GM18526 (cell line): Measurements from ENCODE around the gene LRRC3C.

ENCODE experiments used
- POLR2A ChIP-seq: IDR thresholded peaks from 3 replicates; pipeline ENCODE4 v1.6.1; 2011; ENCODE audit not compliant: insufficient read length; ENCODE audit errors: extremely low read depth

LRRC3C gene

DNA sequence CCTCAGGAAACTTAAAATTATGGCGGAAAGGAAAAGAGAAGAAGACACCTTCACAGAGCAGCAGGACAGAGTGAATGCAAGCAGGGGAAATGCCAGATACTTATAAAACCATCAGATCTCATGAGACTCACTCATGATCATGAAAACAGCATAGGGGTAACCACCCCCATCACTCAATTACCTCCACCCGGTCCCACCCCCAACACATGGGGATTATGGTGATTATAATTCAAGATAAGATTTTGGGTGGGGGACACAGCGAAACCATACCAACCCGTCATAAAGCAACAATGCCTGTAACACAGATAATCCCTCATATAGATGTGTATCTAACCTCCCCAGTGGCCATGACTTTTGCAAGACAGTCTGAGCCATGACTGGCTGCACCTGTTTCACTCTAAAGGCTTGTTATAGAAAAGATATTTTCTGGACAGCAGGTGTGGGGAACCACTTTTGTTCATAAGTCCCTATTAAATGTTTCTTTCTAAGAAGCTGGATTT, 28.2 kb downstream of the LRRC3C start:
- no peak for TF ChIP-seq POLR2A

DNA sequence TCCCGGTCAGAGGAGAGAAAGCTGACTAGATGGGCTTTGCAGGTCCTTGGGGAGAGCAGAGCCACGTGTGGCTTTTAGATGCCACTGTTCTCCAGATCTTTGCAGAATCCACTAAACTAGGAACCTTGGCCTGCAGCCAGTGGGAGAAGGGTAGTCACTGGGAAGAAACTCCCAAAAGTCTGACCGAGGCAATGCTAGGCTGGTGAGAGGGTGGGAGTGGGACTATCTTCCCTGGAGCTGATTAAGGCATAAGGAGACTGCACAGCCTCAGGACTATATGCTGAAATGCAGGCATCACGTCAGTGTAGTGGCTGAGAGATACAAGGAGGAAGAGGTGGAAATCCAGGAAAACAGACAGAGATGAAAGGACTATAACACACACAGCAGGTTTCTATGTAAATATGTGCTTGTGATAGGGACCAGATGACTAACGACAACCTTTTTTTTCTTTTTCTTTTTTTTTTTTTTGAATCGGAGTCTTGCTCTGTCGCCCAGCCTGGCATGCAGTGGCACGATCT, 33.1 kb downstream of the LRRC3C start:
- no peak for TF ChIP-seq POLR2A

DNA sequence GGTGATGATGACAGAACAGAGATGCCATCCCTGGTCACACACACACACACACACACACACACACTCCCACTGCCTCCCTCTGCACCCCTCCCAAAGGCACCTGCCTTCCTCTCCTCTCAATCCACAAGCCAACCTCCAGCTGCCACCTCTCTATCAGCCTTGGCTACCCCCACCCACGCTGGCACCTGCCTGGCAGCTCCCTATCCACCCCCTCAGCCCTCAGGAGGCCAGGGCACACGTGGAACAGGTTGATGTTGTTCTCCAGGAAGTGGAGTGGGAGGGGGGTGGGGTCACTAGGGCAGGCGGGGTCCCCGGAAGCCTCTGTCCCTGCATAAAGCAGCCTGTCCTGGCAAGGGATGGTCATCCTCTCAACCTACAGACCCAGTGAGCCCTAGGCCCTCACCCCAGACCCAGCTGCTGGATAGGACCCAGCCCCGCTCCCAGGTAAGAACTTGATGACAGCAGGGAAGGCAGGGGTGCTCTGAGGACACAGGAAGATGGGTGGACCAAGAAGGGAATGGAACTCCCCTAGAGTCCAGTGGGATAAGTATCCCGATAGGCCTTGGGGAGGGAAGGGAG, 35.2 kb downstream of the LRRC3C start, which contains the start of gene GSDMA:
Gene GSDMA (plus strand): TSS at position 363 of the 579 bp plus-strand sequence. CDS start 2,684 bp downstream, outside the sequence.
- no peak for TF ChIP-seq POLR2A

DNA sequence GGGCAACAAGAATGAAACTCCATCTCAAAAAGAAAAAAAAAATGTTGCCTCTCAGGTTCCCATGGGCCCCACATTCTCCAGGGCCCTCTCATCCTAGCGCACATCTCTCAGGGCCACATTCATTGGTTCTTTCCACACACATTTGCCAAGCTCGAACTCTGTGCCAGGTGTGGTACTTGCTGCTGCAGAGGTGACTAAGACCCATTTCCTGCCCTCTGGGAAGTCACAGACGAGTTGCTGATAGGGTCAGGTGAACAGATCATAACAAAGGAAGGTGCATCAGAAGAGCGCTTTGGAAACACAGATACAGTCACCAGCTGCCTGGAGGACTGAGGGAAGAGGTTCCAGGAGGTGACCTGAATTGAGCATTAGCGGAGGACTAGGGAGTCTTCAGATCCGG, 36.3 kb downstream of the LRRC3C start:
- no peak for TF ChIP-seq POLR2A

DNA sequence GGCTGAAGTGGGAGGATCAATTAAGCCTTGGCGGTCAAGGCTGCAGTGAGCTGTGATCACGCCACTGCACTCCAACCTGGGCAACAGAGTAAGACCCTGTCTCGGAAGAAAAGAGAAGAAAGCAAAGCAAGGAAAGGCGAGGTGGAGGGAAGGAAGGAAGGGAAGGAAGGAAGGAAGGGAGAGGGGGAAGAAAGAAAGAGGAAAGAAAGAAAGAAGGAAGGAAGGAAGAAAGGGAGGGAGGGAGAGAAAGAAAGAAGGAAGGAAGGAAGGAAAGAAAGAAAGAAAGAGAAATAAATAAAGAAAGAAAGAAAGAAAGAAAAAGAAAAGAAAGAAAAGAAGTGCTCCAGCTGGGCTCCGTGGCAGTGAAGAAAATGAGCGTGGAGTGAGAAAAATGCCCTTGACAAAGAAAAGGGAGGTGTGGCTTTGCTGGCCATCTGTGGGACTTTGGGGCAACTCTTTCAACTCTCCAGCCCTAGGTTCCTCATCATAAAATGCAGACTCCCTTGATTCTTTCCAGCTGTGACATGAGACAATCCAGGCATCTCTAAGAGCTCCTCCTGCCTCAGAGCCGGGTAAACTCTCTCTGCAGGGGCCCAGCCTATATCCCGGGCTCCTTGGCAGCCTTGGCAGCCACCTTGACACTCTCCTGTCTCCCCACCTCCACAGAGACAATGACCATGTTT, 37.6 kb downstream of the LRRC3C start:
- TF ChIP-seq POLR2A, result no peak

DNA sequence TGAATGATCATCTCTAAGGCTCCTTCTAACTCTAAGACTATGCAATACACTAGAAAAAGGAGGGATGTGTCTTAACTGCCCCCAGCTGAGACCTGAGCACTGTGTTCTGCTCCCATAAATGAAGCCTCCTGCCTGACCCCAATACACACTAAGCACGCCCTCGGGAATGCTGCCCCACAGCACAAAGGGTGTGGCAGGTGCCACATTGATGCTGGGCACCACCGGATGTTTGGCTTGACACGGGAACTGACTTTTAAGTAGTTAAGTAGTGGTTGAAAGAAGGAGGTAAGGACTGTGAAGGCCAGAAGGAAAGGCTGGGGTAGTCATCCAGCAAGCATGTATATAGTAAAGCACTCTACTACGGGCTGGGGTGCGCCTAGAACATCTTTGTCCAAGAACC, 39.2 kb downstream of the LRRC3C start:
- no peak for TF ChIP-seq POLR2A

DNA sequence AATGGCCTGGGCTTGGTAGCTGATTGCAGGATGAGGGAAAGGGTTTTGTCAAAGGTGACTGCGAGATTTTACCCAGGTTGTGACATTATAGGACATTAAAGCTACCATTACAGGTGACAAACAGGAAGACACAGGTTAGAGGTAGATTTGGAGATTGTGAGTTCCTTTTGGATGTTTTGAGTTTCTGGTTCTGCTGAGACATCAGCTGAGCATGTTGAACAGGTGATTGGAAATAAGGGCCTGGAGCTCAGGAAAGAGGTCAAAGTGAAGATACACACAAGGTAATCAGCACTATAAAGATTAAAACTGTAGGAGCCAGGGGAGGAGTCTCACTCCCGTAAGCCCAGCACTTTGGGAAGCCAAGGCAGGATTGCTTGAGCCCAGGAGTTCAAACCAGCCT, 41.2 kb downstream of the LRRC3C start:
- TF ChIP-seq POLR2A, result no peak

DNA sequence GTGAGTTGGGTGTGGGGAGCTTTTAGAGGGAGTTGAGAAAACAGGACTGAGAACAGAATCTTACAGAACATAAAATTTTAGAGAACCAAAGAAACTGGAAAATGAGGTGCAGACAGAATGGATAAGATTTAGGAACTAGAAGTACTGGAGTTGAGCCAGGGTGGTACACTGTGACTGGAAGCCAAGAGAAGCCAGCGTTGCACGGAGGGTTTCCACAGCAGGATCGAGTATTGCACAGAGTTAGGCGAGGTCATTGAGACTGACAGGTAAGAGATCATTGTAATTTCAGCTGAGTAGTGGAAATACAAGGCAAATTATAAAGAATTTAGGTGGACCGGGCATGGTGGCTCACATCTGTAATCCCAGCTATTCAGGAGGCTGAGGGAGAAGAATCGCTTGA, 41.8 kb downstream of the LRRC3C start:
- TF ChIP-seq POLR2A, result no peak

DNA sequence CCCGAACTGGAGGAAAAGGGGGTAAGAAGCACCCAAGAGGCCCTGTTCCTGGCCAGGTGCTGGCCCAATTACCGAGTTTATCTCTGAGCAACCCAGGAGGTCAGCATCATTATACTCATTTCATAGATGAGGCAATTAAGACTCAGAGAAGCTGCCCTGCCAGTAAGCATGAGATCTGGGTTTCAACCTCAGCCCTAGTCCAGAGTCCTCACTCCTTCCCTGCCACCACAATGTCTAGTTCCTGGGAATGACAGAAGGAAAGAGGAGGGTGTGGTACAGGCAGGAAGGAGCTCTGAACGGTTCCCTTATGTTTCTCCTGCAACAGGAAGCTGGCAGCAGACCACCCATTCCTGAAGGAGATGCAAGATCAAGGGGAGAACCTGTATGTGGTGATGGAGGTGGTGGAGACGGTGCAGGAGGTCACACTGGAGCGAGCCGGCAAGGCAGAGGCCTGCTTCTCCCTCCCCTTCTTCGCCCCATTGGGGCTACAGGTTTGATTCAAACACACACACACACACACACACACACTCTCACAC, 42.7 kb downstream of the LRRC3C start:
- TF ChIP-seq POLR2A, result no peak

DNA sequence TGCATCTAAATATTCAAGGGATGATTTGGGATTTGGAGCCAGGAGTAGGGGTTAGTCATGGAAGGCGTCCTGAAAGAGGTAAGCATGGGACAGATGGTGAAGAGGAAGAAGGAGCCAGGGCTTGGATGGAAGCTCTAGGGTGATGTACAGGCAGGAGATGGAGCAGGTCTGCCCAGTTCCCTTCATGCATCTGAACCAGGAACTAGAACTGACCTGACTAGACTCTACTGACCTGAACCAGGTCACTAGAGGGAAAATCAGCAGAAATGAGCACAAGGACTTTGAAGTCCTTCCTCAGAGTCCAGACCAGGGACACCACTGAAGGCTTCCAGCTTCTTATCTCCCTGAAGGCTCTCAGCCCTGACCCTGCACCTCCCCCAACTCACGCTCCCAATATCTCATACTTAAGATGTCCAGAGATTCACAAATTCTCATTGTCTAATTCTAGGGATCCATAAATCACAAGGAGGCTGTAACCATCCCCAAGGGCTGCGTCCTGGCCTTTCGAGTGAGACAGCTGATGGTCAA, 43.6 kb downstream of the LRRC3C start:
- TF ChIP-seq POLR2A, result no peak

DNA sequence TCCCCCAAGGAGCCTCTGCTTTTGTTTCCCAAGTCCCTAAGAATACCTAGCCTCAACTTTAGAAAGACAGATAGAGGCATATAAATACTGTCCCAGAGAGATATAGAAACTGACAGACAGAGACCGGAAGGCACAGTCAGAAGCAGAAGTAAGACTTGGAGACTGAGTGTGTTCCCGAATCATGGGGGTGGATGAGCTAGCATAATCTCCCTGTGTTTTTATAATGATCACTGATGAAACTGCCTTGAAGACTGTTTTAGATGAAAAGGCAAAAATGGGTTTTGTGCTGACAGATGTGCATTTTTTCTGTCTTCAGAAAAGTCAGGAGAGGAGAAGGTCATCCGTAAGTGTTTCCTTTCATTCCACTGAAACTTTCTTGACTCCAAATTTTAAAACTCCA, 44.7 kb downstream of the LRRC3C start:
- TF ChIP-seq POLR2A, result no peak

DNA sequence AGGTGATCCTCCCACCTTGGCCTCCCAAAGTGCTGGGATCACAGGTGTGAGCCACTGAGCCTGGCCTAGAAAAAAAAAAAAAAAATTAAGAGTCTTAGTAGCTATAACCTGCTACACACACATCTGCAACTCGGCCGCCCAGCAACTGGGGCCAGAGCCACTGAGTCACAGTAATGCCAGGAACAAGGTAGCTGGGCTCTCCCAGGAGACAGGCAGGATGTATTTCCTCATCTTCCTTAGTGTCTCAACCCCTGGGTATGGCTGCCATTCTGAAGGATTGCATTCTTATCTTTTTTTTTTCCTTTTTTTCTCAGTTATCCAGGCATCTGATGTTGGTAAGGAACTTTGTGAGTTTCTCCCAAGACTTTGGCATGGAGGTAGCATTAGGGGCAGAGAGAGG, 46.0 kb downstream of the LRRC3C start:
- no peak for TF ChIP-seq POLR2A

DNA sequence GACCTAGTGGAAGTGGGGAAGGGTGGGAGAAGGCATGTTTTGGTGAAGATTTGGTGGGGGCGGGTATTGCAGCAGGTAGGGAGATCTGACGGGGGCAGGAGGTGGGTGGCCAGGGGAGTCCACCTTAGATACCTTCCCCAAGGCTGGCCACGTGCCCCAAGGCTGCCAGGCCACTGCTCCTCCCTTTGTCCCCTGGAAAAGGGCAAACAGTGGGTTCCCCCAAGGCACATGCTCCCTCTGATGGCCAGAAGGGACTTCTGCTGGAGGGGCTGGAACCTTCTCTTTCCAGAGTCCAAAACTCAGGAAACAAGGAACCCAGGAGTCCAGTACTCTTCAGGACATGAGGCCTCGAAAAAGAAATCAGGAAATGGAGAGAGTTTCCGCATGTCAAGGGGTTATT, 46.9 kb downstream of the LRRC3C start:
- no peak for TF ChIP-seq POLR2A

DNA sequence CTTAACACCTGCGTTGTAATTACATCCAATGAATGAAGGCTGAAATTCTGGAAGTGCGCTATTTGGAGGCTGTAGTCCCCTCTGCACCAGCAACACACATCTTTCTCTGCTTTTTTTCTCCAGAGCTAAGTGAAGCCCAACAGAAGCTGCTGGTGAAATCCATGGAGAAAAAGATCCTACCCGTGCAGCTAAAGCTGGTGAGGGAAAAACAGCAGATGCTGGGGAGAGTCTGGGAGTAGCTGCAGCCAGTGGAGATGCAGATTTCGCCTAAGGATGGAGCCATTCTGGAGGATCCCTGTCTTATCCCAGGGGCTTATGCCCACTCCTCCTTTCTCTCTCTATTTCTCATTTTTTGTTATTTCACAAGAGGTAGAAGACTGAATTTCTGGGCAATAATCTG, 48.3 kb downstream of the LRRC3C start:
- TF ChIP-seq POLR2A, result no peak

DNA sequence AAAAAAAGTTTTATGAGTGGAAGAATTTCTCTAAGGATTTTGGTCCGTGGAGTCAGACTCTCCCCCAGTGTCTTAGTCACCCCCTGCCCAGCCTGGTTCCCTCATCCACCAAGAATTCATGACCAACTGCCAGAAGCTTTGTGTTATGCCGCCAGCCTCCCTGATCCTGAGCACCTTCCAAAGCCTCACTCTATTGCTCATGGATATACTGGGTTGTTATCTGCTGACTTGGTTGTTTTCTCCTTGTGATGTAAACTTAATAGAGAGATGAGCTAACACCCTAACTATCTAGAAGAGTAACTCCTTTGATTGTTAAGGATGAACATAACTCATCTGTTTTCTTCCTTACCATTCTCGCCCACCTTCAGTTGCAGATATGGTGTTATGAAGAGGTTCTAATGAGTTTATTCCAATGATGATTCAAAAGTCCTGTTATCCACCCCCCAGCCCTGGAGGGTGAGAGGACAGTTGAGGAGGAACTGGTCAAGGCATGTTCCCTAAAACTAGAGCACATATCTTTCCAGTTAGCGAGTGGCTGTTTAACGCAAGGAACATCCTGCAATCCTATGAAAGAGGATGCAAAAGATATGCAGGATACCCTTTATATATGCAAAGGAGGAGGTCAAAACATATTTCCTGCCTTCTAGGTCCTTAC, 51.6 kb downstream of the LRRC3C start:
- no peak for TF ChIP-seq POLR2A

DNA sequence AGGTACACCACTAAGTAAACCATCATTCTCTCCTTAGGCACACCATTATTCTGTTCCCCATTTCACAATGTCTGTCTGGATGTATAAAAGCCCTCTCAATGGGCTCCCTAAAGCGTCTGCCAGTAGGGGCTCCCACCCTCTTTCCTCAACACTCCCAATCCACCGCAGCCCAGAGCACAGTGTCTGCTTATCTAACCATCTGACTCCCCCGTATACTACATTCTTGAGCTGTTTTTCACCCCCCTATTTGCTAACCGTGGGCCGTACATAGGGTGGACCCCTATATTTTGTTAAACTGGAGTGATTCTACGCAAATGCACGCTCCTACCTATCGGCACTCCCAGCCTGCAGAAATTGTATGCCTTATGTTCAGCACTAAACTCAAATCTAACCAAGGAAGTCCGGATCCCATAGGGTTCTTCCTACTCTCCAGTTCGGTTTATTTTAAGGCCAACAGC, 52.4 kb downstream of the LRRC3C start:
- no peak for TF ChIP-seq POLR2A
